NCI-H460 (cell line): ENCODE measurements around the gene INHBE. TPM values are rescaled to one million over a fixed set of nuclear protein-coding genes. Genes with fewer than 3 reads are reported as not detected.

Source experiments
- DNase-seq: peaks from one replicate; pipeline ENCODE4 v3.0.0-alpha.2; 2016; ENCODE audit warnings: low read depth; ENCODE audit errors: extremely low read depth
- total RNA-seq: library from RNA; depleted of rRNA; stranded (reverse); fragments of >200 nt; shearing (Covaris generic); gene quantifications from 2 replicates; pipeline ENCODE4 v1.2.3, GENCODE V29; 2014

INHBE gene
- total RNA-seq, 1 experiment from 2014 or later, result 1.3 TPM

GRCh38 chr12:57473886-57474285 is 18.8 kb downstream of the INHBE start:
- no peak for DNase-seq

GRCh38 chr12:57474430-57474829 is 19.3 kb downstream of the INHBE start:
- DNase-seq, result no peak

DNA sequence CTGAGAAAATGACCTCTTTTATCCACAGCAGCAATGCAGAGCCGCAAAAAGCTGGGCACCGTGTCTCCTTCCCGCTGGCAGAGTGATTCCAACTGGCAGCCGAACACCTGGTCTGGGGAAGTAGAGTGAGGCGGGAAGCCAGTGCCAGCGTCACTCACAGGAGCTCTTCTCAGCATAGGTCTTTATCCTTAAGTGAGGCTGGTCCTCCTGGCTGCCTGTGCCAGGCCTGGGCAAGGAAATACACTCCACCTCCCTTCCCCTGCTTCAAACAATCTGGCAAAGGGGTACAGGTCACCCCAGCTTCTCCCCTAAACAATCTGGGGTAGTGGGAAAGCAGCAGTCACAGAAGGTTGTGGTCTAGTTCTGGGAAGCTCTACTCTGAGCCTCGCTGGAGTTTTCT is 19.8 kb downstream of the INHBE start:
- no peak for DNase-seq

- no peak for DNase-seq
Observed at GRCh38 chr12:57475271-57476161, 20.4 kb downstream of the INHBE start.

DNA sequence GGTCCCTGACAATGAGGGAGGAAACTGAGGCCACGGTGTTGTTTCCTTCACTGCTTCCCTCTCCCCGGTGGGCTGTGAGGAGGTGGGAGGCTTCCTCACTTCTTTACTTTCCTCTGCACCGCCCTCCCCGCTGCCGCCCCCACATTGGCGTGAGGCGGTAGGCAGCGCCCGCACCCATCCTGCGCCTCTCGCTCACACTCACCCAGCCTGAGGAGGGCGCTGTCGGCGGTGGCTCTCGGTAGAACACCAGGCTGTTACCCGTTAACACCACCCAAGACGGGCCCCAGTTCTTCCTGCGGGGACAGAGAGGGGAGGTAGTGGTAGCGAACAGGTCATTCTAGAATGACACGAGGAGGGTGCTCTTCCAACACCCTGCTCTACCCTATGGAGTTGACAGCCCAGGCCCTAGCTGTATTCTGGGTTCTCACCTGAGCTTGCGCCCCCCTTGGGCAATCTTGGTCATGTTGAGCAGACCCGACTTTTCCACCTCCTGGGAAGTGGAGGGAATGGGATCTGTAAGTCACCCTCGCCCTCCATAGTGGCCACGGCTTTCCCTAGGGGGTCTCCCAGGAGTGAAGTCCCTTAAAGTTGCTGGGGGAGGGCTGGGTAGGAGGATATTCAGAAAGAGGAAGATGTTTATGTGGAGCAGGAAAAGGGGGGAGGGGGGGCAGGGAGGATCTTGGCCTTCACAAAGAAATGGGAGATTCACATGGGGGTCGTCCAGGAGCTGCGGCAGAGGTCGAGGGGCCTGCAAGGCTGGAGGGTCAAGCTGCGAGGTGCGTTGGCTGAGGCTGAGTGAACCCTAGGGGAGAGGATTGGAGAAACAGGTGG is 21.3 kb downstream of the INHBE start:
- DNase-seq, result no peak

- no peak for DNase-seq
Observed at GRCh38 chr12:57476993-57477709, 22.0 kb downstream of the INHBE start.

DNA sequence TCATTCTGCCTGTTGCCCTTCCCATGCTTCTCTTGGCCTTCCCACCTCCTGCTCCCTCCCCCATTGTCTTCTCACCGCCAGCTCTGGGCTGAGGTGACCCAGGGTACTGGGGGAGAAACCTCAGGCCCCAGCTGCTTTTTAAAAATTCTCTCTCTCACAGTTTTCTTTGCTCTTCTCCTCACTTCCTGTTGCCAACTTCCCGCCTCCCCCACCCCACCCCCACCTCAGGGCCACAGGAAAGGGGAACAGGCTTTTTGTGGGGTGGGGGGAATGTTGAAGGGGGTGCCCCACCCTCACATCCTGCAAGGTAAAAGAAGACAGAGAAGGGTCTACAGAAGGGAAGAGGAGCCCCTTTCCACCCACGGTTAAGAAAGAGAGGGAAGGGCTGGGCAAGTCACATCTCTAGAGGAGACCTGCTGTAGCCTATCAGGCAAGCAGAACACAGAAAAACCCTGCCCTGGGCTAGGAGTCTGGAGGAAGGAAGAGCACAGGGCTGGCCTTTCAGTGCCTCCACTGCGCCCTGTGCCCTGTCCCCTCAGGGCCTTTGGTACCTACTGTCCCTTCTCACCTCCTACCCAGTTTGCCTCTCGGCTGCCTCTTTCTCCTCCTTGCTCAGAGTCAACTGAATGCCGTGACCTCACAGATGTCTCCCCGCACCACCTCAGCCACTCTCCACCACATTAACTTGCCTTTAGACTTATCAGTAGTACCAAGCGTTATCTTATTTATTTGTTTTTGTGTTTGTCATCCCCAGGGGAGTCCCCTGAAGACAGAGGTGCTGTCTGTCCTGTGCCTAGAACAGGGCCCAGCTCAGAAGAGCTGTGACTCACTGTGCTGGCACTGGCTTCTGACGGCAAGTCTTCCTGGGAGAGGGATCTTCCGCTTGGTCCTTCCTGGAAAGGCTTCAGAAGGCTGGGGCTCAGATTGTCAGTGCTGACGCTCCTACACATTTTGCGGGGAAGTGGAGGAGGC is 22.9 kb downstream of the INHBE start:
- no peak for DNase-seq

DNA sequence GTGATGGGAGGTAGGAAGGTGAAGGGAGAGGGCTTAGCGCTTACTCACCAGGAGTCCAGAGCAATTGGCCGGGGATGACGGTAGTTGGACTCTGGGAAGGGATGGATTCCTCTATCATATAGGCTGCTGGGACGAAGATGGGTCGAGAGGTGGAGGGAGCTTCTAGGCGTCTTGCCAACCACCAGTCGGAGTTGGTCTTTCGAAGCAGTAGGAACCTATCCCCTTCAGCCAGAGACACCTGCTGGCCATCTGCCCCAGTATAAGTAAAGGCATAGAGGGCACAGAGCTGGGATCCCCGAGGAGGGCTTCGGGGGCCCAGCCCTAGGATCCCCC is 23.9 kb downstream of the INHBE start:
- no peak for DNase-seq

- no peak for DNase-seq
Observed at GRCh38 chr12:57479376-57480115, 24.4 kb downstream of the INHBE start, which contains the start of gene ARHGAP9. Gene ARHGAP9, minus strand, starts transcription at chr12:57479866. Its CDS starts 460 bp downstream, at chr12:57479406.

- no peak for DNase-seq
Observed at GRCh38 chr12:57481671-57482070, 26.6 kb downstream of the INHBE start.

- DNase-seq, result no peak
Observed at GRCh38 chr12:57483466-57483865, 28.4 kb downstream of the INHBE start.

DNA sequence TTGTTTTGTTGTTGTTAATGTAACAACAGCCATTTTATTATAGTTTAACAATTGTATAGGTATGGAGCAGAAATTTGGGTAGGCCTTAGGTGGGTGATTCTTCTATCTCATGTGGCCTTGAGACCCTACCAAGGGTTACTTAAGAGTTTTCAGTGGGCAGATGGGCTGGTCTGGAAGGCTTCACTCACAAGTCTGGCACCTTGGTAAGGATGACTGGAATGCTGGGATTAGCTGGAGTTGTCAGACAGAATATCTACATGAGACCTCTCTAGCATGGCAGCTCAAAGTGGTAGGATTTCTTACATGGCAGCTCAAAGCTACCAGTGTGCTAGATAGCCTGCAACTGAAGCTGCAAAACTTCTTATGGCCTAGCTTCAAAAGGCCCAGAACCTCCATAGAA is 30.6 kb downstream of the INHBE start:
- no peak for DNase-seq

GRCh38 chr12:57487055-57487596 is 32.0 kb downstream of the INHBE start:
- DNase-seq, result no peak

DNA sequence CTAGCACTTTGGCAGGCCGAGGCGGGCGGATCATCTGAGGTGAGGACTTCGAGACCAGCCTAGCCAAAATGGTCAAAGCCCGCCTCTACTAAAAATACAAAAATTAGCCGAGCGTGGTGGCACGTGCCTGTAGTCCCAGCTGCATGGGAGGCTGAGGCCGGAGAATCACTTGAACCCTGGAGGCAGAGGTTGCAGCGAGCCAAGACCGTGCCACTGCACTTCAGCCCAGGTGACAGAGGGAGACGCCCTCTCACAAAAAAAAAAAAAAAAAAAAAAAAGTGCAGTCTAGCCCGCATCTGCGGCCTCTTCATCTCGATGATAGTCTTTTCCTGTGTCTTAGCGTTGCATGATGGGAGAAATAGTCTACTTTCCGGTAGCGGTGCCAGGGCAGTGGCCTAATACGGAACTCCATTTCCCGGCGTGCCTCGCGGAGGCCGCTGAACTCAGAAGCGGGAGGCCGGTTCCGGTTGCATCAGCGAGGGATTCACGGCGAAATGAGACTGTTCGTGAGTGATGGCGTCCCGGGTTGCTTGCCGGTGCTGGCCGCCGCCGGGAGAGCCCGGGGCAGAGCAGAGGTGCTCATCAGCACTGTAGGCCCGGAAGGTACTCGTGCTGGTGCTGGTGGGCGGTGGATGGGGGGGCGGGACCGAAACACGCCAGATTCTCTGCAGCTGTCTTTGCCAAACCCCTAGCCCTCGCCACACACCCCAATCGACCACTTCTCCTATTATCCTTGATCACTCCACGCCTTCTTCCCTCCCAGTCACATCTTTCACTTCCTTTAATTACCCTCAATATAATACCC is 32.7 kb downstream of the INHBE start, which contains the start of gene MARS1:
MARS1 (plus strand) TSS at position 472 of the 805 bp plus-strand sequence; CDS start at position 495, 23 bp downstream.
- DNase-seq, result peak; percentile 98

DNA sequence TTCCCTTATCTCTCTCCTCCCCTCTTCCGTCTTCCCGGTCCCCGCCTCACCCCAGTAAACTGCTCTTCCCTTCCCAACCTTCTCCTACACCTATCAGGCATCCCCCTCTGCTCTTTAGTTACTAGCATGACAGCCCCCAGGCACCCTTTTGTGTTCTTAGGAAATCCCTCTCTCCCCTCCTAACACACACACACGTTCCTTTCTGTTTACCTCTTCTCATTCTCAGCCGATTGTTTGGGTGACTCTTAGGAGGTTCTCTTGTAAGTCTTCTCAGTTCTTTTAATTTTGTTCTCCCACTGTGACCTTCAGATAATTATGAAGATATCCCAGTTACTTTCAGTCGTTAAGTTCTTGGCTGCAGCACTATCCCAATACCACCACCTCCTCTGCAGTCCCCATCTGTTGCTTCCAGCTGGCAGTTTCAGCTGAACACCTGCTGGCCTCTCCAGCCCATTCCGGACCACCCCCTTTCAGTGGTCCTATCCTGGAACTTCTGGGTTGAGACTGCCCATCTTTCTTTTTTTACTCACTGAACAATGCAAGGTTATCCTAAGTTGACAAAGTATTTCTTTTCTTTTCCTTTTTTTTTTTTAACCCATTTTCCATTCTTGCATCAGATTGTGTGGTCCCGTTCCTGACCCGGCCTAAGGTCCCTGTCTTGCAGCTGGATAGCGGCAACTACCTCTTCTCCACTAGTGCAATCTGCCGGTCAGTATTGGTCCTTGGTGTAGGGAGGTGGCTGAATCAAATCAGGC is 33.5 kb downstream of the INHBE start:
- no peak for DNase-seq

- no peak for DNase-seq
Observed at GRCh38 chr12:57489157-57489641, 34.1 kb downstream of the INHBE start.

DNA sequence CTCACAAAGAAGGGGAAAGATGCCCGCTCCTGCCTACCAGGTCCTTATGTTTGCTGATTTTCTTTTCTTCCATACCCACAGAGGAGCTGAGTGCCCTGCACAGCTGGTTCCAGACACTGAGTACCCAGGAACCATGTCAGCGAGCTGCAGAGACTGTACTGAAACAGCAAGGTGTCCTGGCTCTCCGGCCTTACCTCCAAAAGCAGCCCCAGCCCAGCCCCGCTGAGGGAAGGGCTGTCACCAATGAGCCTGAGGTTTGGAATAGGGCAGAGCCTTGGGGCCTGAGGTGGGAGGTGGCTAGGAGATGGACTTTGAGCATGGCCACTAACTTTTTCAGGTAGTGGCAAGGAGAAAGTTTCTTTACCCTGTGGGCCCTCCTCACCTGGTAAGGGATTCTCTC is 35.0 kb downstream of the INHBE start:
- no peak for DNase-seq
